ENCODE data around the gene RPS29.
"Not testable (repeated sequence)": the region's sequence is repeated elsewhere in the genome, so short reads cannot be mapped to it uniquely, and the experiment has no call there.

RPS29 gene

GRCh38 chr14:49598189-49598484 is 12.0 kb upstream of the RPS29 start:
- peak; percentile 31 for DNase-seq (ENCODE audit: low spot score)

GRCh38 chr14:49594347-49595091 is 8.3 kb upstream of the RPS29 start:
- DNase-seq (ENCODE audit: low spot score) = no peak

GRCh38 chr14:49593016-49593415 is 6.8 kb upstream of the RPS29 start:
- DNase-seq (ENCODE audit: low spot score) = no peak

- no peak for DNase-seq (ENCODE audit: low spot score)
Observed at GRCh38 chr14:49589387-49589786, 3.2 kb upstream of the RPS29 start.

GRCh38 chr14:49586673-49587460 is 687 bp upstream of the RPS29 start:
- DNase-seq (ENCODE audit: low spot score) = peak; percentile 26

- DNase-seq (ENCODE audit: low spot score) = not testable (repeated sequence)
Observed at GRCh38 chr14:49584981-49585640, 1.1 kb downstream of the RPS29 start.

GRCh38 chr14:49584058-49584457 is 2.1 kb downstream of the RPS29 start:
- no peak for DNase-seq (ENCODE audit: low spot score)

- no peak for DNase-seq (ENCODE audit: low spot score)
Observed at GRCh38 chr14:49583629-49584028, 2.6 kb downstream of the RPS29 start.

GRCh38 chr14:49582113-49582977 is 3.8 kb downstream of the RPS29 start:
- no peak for DNase-seq (ENCODE audit: low spot score)

GRCh38 chr14:49581209-49582112 is 4.7 kb downstream of the RPS29 start:
- no peak for DNase-seq (ENCODE audit: low spot score)

- DNase-seq (ENCODE audit: low spot score) = no peak
Observed at GRCh38 chr14:49579841-49580240, 6.3 kb downstream of the RPS29 start.

GRCh38 chr14:49578141-49578540 is 8.0 kb downstream of the RPS29 start:
- no peak for DNase-seq (ENCODE audit: low spot score)

GRCh38 chr14:49574038-49574437 is 12.1 kb downstream of the RPS29 start:
- DNase-seq (ENCODE audit: low spot score) = no peak

GRCh38 chr14:49569281-49569680 is 16.9 kb downstream of the RPS29 start:
- DNase-seq (ENCODE audit: low spot score) = no peak

GRCh38 chr14:49566714-49567113 is 19.5 kb downstream of the RPS29 start:
- DNase-seq (ENCODE audit: low spot score) = no peak

- DNase-seq (ENCODE audit: low spot score) = no peak
Observed at GRCh38 chr14:49559979-49560768, 26.0 kb downstream of the RPS29 start.

- no peak for DNase-seq (ENCODE audit: low spot score)
Observed at GRCh38 chr14:49553892-49554291, 32.3 kb downstream of the RPS29 start.

GRCh38 chr14:49553106-49553505 is 33.1 kb downstream of the RPS29 start:
- DNase-seq (ENCODE audit: low spot score) = no peak

GRCh38 chr14:49551569-49551968 is 34.6 kb downstream of the RPS29 start:
- no peak for DNase-seq (ENCODE audit: low spot score)

Measured in iPS-NIHi11 (cell line).